SK-N-SH (cell line): Measurements from ENCODE around the gene ATP2A3. TPM values are rescaled to one million over a fixed set of nuclear protein-coding genes. Genes with fewer than 3 reads are reported as not detected.

Experiments
- CTCF ChIA-PET: fragments of 300-600, 350-600 bp; formaldehyde crosslinking; extraction: SDS; loops from one replicate; lab custom pipeline; 2021; lab: Yijun Ruan, JAX
- POLR2A ChIA-PET: fragments of 350-600 bp; sonication (Branson Sonifier 250); formaldehyde crosslinking; extraction: SDS; loops from one replicate; lab custom pipeline; 2020; ENCODE audit warnings: antibody characterized with exemption, inconsistent platforms; lab: Yijun Ruan, JAX
- DNase-seq: peaks from one replicate; pipeline ENCODE4 v3.0.0; 2012
- H2AFZ ChIP-seq: fragments of 200-600 bp; sonication (generic); 2 replicates; pipeline ENCODE4 v1.8.1; 2016; ENCODE audit warnings: antibody characterized with exemption, mild to moderate bottlenecking, low read depth
- H3F3A ChIP-seq: fragments of 200-600 bp; sonication (generic); replicated peaks from 2 replicates; pipeline ENCODE3; 2016; ENCODE audit warnings: antibody characterized with exemption, mild to moderate bottlenecking; ENCODE audit not compliant: insufficient read depth
- H3K27ac ChIP-seq, 2 experiments: fragments of 200-500 bp in 1 of 2; fragments of 200-600 bp in 1 of 2; sonication (Bioruptor generic) in 1 of 2; sonication (generic), shearing (Covaris generic) in 1 of 2; 2 replicates each; pipeline versions ENCODE4 v1.5.1 to v1.6.1; 2014 to 2016; ENCODE audit warnings: low read depth in 2 of 2, inconsistent platforms in 1 of 2, low read length in 1 of 2, mild to moderate bottlenecking in 1 of 2, mixed read lengths in 1 of 2
- H3K27me3 ChIP-seq: fragments of 200-600 bp; sonication (generic), shearing (Covaris generic); 2 replicates; pipeline ENCODE4 v1.6.1; 2016; ENCODE audit warnings: mixed run types; ENCODE audit not compliant: insufficient read depth
- H3K36me3 ChIP-seq, 2 experiments: fragments of 200-500 bp in 1 of 2; fragments of 200-600 bp in 1 of 2; sonication (Bioruptor generic) in 1 of 2; sonication (generic) in 1 of 2; replicated peaks in 1 of 2; 2 replicates each; pipeline versions ENCODE3 to v1.5.1; 2014 to 2016; ENCODE audit warnings: low read length in 1 of 2, mild to moderate bottlenecking in 1 of 2; ENCODE audit not compliant: insufficient read depth in 2 of 2, control insufficient read depth in 1 of 2
- H3K4me1 ChIP-seq, 2 experiments: fragments of 200-500 bp in 1 of 2; fragments of 200-600 bp in 1 of 2; sonication (Bioruptor generic) in 1 of 2; sonication (generic), shearing (Covaris generic) in 1 of 2; 2 replicates each; pipeline versions ENCODE4 v1.5.1 to v1.6.1; 2014 to 2016; ENCODE audit warnings: low read depth in 1 of 2, low read length in 1 of 2, mixed run types in 1 of 2; ENCODE audit not compliant: insufficient read depth in 2 of 2, control insufficient read depth in 1 of 2
- H3K4me2 ChIP-seq: fragments of 200-600 bp; sonication (generic), shearing (Covaris generic); 2 replicates; pipeline ENCODE4 v1.6.1; 2017; ENCODE audit warnings: mixed run types
- H3K4me3 ChIP-seq, 2 experiments: fragments of 200-500 bp in 1 of 2; fragments of 200-600 bp in 1 of 2; sonication (Bioruptor generic) in 1 of 2; sonication (generic), shearing (Covaris generic) in 1 of 2; 2 replicates each; pipeline versions ENCODE4 v1.5.1 to v1.8.1; 2014 to 2016; ENCODE audit warnings: low read depth in 2 of 2, inconsistent platforms in 1 of 2, low read length in 1 of 2, mild to moderate bottlenecking in 1 of 2, mixed read lengths in 1 of 2, moderate library complexity in 1 of 2
- H3K79me2 ChIP-seq: fragments of 200-600 bp; sonication (generic); 2 replicates; pipeline ENCODE4 v1.8.1; 2017; ENCODE audit warnings: mild to moderate bottlenecking; ENCODE audit not compliant: insufficient read depth
- H3K9ac ChIP-seq: fragments of 200-600 bp; sonication (generic); 2 replicates; pipeline ENCODE4 v1.6.1; 2017; ENCODE audit warnings: mixed run types
- H3K9me2 ChIP-seq: fragments of 200-600 bp; sonication (generic); 2 replicates; pipeline ENCODE4 v1.6.1; 2017; ENCODE audit warnings: mixed run types
- H3K9me3 ChIP-seq: fragments of 200-600 bp; sonication (generic); 2 replicates; pipeline ENCODE4 v1.6.1; 2017; ENCODE audit warnings: mixed run types, mild to moderate bottlenecking, moderate library complexity
- H4K20me1 ChIP-seq: fragments of 200-600 bp; sonication (generic); 2 replicates; pipeline ENCODE4 v1.6.1; 2017; ENCODE audit warnings: mild to moderate bottlenecking, mixed run types; ENCODE audit not compliant: insufficient read depth
- CTCF ChIP-seq: fragments of 200-600 bp; sonication (generic); IDR thresholded peaks from 2 replicates; pipeline ENCODE4 v1.6.1; 2017; ENCODE audit warnings: antibody characterized with exemption, mild to moderate bottlenecking, moderate library complexity
- FOXJ3 ChIP-seq: sonication (generic); formaldehyde crosslinking; IDR thresholded peaks from 2 replicates; pipeline ENCODE4 v1.5.1; 2020; ENCODE audit warnings: mild to moderate bottlenecking, missing genetic modification reagents
- GABPA ChIP-seq: IDR thresholded peaks from 2 replicates; pipeline ENCODE4 v1.4.0; 2012; ENCODE audit warnings: low read depth, mild to moderate bottlenecking
- GATA2 ChIP-seq: sonication (generic); formaldehyde crosslinking; IDR thresholded peaks from 2 replicates; pipeline ENCODE4 v1.5.0; 2020; ENCODE audit warnings: mild to moderate bottlenecking, missing genetic modification reagents
- JUND ChIP-seq: IDR thresholded peaks from 2 replicates; pipeline ENCODE4 v1.4.0; 2012
- MEF2A ChIP-seq: IDR thresholded peaks from 2 replicates; pipeline ENCODE4 v1.4.0; 2012; ENCODE audit warnings: low read depth, borderline replicate concordance
- MXI1 ChIP-seq: IDR thresholded peaks from 2 replicates; pipeline ENCODE4 v1.6.1; 2012; ENCODE audit warnings: mild to moderate bottlenecking, low read depth, low read length, improper control_type of control experiment
- NFIC ChIP-seq: IDR thresholded peaks from 2 replicates; pipeline ENCODE4 v1.4.0; 2012; ENCODE audit warnings: borderline replicate concordance
- NRF1 ChIP-seq: IDR thresholded peaks from 2 replicates; pipeline ENCODE4 v1.6.1; 2012; ENCODE audit warnings: low read depth, mild to moderate bottlenecking, low read length
- PBX3 ChIP-seq: IDR thresholded peaks from 2 replicates; pipeline ENCODE4; 2012
- RAD21 ChIP-seq: IDR thresholded peaks from 2 replicates; pipeline ENCODE4 v1.6.1; 2012; ENCODE audit warnings: mild to moderate bottlenecking, low read length
- REST ChIP-seq: IDR thresholded peaks from 2 replicates; pipeline ENCODE4 v1.6.1; 2012; ENCODE audit warnings: mild to moderate bottlenecking, low read depth, low read length, moderate library complexity
- RFX5 ChIP-seq: IDR thresholded peaks from 2 replicates; pipeline ENCODE4 v1.6.1; 2012; ENCODE audit warnings: mild to moderate bottlenecking, improper control_type of control experiment, low read length
- RXRA ChIP-seq: IDR thresholded peaks from 2 replicates; pipeline ENCODE4 v1.4.0; 2012; ENCODE audit warnings: low read depth, mild to moderate bottlenecking, borderline replicate concordance
- SIN3A ChIP-seq: IDR thresholded peaks from 2 replicates; pipeline ENCODE4 v1.6.1; 2012; ENCODE audit warnings: low read depth, mild to moderate bottlenecking, low read length, moderate library complexity, borderline replicate concordance
- SMC3 ChIP-seq: IDR thresholded peaks from 2 replicates; pipeline ENCODE4 v1.6.1; 2012; ENCODE audit warnings: low read depth, low read length, improper control_type of control experiment
- TAF1 ChIP-seq: IDR thresholded peaks from 2 replicates; pipeline ENCODE4 v1.6.1; 2012; ENCODE audit warnings: low read depth, mild to moderate bottlenecking, low read length, moderate library complexity, borderline replicate concordance
- TCF12 ChIP-seq: IDR thresholded peaks from 2 replicates; pipeline ENCODE4 v1.4.0; 2012
- TEAD4 ChIP-seq: IDR thresholded peaks from 2 replicates; pipeline ENCODE4 v1.4.0; 2012; ENCODE audit warnings: mild to moderate bottlenecking, borderline replicate concordance; ENCODE audit not compliant: insufficient read depth
- USF1 ChIP-seq: IDR thresholded peaks from 2 replicates; pipeline ENCODE4 v1.4.0; 2012; ENCODE audit warnings: low read depth, borderline replicate concordance
- WGBS: methylation state at CpG from one replicate; pipeline ENCODE4 v1.1.6; 2017; ENCODE audit warnings: low lambda C conversion rate; 5-methylcytosine and 5-hydroxymethylcytosine counted together
- polyA plus RNA-seq, 3 experiments: library from polyadenylated mRNA; depleted of rRNA; stranded (reverse); fragments of >200 nt; gene quantifications; 2 replicates each; pipeline ENCODE4 v1.2.3, GENCODE V29; 2012

ATP2A3 gene
- polyA plus RNA-seq, 1 of the 3 experiments (the other 2 are of a cell fraction) = 2.1 TPM

GRCh38 chr17:3952186-3952585 is 12.1 kb downstream of the ATP2A3 start:
- no peak for TF ChIP-seq MXI1
- no peak for TF ChIP-seq RXRA
- no peak for TF ChIP-seq JUND
- TF ChIP-seq TCF12 = no peak
- no peak for TF ChIP-seq RAD21
- no peak for TF ChIP-seq CTCF
- TF ChIP-seq GATA2 (CRISPR knock-in tag) = no peak
- TF ChIP-seq NRF1 = no peak
- TF ChIP-seq MEF2A = no peak
- no peak for TF ChIP-seq FOXJ3 (CRISPR knock-in tag)
- no peak for TF ChIP-seq PBX3
- TF ChIP-seq RFX5 = no peak
- no peak overlapping the region for H3K4me3 ChIP-seq
- no peak overlapping the region for H2AFZ ChIP-seq
- H3K9me3 ChIP-seq = no peaks in the 10 kb centered on the region
- H3F3A ChIP-seq = no peaks in the 10 kb centered on the region
- peaks cover 0 to 10% of the 10 kb centered on the region in 2 experiments; a peak in 1 of 4 replicates for H3K4me1 ChIP-seq
- H3K27me3 ChIP-seq = no peaks in the 10 kb centered on the region
- CTCF ChIA-PET = interaction anchor here (0.6 kb wide), 1 partner anchor 92 kb away, joined by 3 read pairs; no protein-coding TSS in a partner anchor
- H3K9ac ChIP-seq = no peak overlapping the region
- no peaks in the 10 kb centered on the region for H4K20me1 ChIP-seq
- H3K79me2 ChIP-seq = no peaks in the 10 kb centered on the region
- POLR2A ChIA-PET = no interaction called here
- WGBS = 91% methylated on average over 14 of the region's 14 CpGs
- no peaks in the 10 kb centered on the region for H3K36me3 ChIP-seq
- no peak overlapping the region for H3K4me2 ChIP-seq
- DNase-seq = no peak
- H3K9me2 ChIP-seq = no peaks in the 10 kb centered on the region
- H3K27ac ChIP-seq = no peak overlapping the region

GRCh38 chr17:3951420-3951819 is 12.8 kb downstream of the ATP2A3 start:
- H3K4me2 ChIP-seq = no peak overlapping the region
- no peak overlapping the region for H3K27ac ChIP-seq
- H3K4me3 ChIP-seq = no peak overlapping the region
- no peaks in the 10 kb centered on the region for H3K27me3 ChIP-seq
- WGBS = 67% methylated on average over 10 of the region's 16 CpGs
- no peaks in the 10 kb centered on the region for H4K20me1 ChIP-seq
- H3K9me2 ChIP-seq = no peaks in the 10 kb centered on the region
- no peak for DNase-seq
- H3F3A ChIP-seq = no peaks in the 10 kb centered on the region
- H3K9me3 ChIP-seq = no peaks in the 10 kb centered on the region
- no peak overlapping the region for H3K9ac ChIP-seq
- ChIA-PET POLR2A (no interaction called here), CTCF (interaction anchor here (0.6 kb wide), 1 partner anchor 92 kb away, joined by 3 read pairs; no protein-coding TSS in a partner anchor)
- H3K79me2 ChIP-seq = no peaks in the 10 kb centered on the region
- H3K36me3 ChIP-seq = no peaks in the 10 kb centered on the region
- peaks cover 0 to 10% of the 10 kb centered on the region in 2 experiments; a peak in 1 of 4 replicates for H3K4me1 ChIP-seq
- H2AFZ ChIP-seq = no peak overlapping the region
- no peak for TF ChIP-seq TEAD4
- no peak for TF ChIP-seq TAF1
- no peak for TF ChIP-seq MEF2A
- no peak for TF ChIP-seq REST
- no peak for TF ChIP-seq SMC3
- TF ChIP-seq NFIC = no peak
- TF ChIP-seq SIN3A = no peak
- no peak for TF ChIP-seq CTCF
- no peak for TF ChIP-seq JUND
- TF ChIP-seq TCF12 = no peak
- no peak for TF ChIP-seq USF1
- no peak for TF ChIP-seq GABPA
- TF ChIP-seq RFX5 = no peak
